Head of caudate nucleus (tissue), 42 donors: Measurements from ENCODE around the gene MAN1A1.
A peak's percentile ranks its signal among the peaks of the same experiment; 100 is the strongest.

ENCODE experiments used
- DNase-seq, 42 donors: peaks; one replicate each; pipeline versions ENCODE4 v3.0.0 to v3.0.0-alpha.2; 2020 to 2021; ENCODE audit warnings: mixed read lengths in 7 of 42
- intact Hi-C: fragments of 100-400 bp; cut with DNase I; formaldehyde crosslinking; loops from one replicate; pipeline ENCODE4 v1.15.0; 2022

Gene MAN1A1

GRCh38 chr6:119329794-119330180 is 19.8 kb downstream of the MAN1A1 start:
- intact Hi-C loops: no loop called here
- DNase-seq: no peak

GRCh38 chr6:119328892-119329793 is 20.4 kb downstream of the MAN1A1 start:
- intact Hi-C loops: no loop called here
- DNase-seq: no peak

DNA sequence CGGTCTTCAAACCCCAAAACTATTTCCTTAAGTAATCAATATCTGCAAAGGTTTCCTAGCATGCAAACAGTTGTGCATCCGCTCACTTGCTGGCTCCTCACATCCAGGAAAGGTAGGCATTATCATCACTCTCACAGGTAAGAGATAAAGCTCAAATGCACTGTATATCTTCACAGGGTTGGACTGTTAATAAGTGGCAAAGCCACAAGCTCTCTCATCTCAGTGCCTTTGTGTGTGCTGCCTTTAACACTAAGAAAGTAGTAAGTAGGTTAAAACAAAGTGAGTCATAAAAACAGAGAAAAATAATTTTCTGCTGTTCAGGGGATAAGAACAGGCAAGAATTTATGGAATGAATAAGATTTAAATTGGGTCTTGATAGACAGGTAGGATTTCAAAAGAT is 21.3 kb downstream of the MAN1A1 start:
- intact Hi-C loops: no loop called here
- DNase-seq: no peak

DNA sequence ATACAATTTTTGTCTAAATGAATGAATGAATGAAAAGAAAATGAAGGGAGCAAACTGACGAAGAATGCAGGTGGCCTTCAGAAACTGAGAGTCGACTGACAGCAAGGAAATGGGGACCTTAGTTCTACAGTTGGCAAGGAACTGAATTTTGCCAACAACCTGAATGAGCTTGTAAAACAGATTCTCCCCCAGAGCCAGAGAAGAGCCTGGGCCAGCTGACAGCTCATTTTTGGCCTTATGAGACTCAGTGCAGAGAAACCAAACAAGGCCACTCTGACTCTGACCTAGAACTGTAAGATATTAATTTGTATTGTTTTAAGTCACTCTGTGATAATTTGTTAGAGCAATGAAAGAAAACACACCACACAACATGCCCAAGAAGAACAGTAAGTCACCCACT is 21.8 kb downstream of the MAN1A1 start:
- intact Hi-C loops: no loop called here
- DNase-seq: no peak

DNA sequence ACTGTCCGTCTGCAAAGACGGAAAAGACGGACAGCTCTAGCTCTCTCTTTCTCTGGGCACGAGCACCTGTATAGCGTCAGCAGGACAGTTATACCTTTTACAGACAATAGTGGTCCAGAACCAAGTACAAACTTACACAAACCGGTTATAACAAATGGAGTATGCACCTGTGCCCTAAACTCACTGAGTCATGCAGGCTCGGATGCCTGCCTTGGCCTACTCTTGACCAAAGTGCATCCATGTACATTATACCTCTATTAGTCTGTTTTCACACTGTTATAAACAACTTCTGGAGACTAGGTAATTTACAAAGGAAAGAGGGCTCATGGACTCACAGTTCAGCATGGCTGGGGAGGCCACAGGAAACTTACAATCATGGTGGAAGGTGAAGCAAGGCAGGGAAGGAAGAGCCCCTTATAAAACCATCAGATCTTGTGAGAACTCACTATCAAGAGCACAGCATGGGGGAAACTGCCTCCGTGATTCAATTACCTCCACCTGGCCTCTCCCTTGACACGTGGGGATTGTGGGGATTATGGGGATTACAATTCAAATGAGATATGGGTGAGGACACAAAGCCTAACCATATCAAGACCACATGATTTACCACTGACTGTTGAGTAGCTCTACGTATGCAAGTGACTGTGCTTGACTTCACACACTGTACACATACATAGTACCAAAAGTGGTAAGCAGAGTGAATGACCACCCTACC is 23.1 kb downstream of the MAN1A1 start:
- no peak for DNase-seq
- intact Hi-C loops: no loop called here

- intact Hi-C loops: no loop called here
- DNase-seq: no peak
Measured at GRCh38 chr6:119325559-119326265, 23.8 kb downstream of the MAN1A1 start.

GRCh38 chr6:119324718-119325117 is 24.8 kb downstream of the MAN1A1 start:
- intact Hi-C loops: no loop called here
- no peak for DNase-seq

GRCh38 chr6:119323931-119324330 is 25.6 kb downstream of the MAN1A1 start:
- intact Hi-C loops: no loop called here

GRCh38 chr6:119323478-119323877 is 26.1 kb downstream of the MAN1A1 start:
- intact Hi-C loops: no loop called here
- no peak for DNase-seq

More at GRCh38 chr6:119323931-119324330, 25.6 kb downstream of the MAN1A1 start:
- peak in 1 of 42 donors; percentile 42 for DNase-seq

DNA sequence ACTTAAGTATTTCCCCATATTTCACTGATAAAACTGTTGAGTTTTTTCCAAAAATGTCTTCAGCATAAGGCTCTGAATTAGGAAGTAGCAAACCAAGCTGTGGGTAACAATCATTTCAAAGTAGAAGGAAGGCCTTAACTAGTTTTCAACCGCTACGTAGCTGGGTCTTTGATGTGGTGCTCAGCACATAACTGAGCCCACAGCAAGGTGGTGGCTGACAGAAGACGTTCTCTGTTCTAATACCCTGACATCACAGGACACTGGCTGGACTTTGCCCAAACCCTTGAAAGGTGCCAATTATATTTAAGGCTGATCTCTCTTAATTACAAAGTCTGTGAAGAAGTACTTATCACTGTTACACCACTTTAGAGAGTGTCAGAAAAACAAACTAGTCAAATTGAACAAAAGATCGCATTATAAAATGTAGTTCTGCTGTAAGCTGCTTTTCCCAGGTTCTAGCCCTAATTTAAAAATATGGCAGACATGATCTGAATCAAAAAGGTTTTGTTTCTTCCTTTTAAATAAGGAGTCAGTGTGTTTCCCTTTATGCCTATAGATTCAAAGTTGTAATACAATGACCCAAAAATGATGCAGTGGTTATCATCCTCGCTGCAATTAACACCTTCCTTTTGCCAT is 26.7 kb downstream of the MAN1A1 start:
- intact Hi-C loops: no loop called here
- no peak for DNase-seq

DNA sequence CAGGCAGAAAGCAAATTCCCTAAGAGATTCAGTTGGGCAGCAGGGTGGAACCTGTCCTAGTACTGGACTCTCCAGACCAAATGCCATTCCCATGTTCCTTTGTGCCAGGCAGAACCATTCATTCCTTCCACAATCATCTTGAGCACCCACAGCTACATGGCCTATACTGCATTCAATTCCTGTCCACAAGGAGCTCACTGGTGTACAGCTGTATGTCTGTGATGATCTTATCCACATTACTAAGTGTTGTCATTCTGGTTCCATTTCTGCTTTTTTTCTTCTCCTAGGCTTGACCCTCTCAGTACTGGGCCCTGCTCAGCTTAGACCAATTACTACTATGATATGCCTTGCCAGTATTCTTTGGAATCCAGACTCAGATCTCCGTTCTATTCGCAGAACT is 27.5 kb downstream of the MAN1A1 start:
- no peak for DNase-seq
- intact Hi-C loops: no loop called here

- no peak for DNase-seq
- intact Hi-C loops: no loop called here
Measured at GRCh38 chr6:119319694-119320093, 29.9 kb downstream of the MAN1A1 start.

- no peak for DNase-seq
- intact Hi-C loops: no loop called here
Measured at GRCh38 chr6:119318730-119319129, 30.8 kb downstream of the MAN1A1 start.

- intact Hi-C loops: no loop called here
- DNase-seq: no peak
Measured at GRCh38 chr6:119318176-119318575, 31.4 kb downstream of the MAN1A1 start.

- intact Hi-C loops: no loop called here
- no peak for DNase-seq
Measured at GRCh38 chr6:119317007-119317406, 32.6 kb downstream of the MAN1A1 start.

- intact Hi-C loops: no loop called here
- no peak for DNase-seq
Measured at GRCh38 chr6:119314885-119315272, 34.7 kb downstream of the MAN1A1 start.

DNA sequence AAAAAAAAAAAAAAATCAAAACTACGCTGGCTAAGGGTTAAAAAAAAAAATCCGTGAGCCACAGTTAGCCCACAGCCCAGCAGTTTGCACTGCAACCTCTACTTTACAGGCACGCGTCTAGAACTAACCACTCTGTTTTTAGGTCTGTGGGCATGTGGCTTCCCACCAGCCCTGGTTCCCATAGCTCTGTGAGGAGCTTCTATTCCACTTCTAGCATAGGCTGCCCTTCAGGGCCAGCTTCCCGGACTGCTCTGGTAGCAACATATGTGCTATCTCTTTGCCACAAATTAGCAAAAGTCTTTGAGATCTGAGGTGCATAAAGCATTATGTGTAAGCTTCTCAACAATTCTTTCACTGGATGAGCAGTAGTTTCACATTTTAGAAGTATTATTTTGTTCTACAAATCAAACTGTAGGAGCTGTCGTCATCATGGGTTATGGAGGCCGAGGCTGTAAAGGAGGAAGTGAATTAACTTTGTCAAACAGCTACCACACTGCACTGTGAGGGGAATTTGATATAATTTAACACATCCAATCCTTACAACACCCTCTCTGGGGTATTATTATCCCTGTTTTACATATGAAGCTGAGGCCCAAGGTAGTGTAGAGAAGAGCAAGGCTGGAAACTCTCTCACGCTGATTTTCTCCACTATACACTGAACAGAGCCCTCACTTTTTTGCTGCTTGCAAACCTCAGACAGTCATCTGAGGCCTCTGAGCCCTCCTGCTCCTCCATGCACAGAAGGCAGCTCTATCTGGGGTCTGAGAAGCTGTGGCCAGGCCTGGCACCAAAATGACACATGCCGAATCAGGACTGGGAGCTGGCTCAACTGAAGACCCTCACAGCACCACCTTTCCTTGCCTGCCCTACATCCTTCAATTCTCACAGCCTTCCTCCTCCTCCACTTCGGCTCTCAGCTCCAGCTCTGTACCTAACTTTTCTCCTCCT is 35.4 kb downstream of the MAN1A1 start:
- intact Hi-C loops: no loop called here
- no peak for DNase-seq

- no peak for DNase-seq
- intact Hi-C loops: no loop called here
Measured at GRCh38 chr6:119312875-119313338, 36.7 kb downstream of the MAN1A1 start.
